ENCODE measurements around the gene BCAP31.

The BCAP31 gene

DNA sequence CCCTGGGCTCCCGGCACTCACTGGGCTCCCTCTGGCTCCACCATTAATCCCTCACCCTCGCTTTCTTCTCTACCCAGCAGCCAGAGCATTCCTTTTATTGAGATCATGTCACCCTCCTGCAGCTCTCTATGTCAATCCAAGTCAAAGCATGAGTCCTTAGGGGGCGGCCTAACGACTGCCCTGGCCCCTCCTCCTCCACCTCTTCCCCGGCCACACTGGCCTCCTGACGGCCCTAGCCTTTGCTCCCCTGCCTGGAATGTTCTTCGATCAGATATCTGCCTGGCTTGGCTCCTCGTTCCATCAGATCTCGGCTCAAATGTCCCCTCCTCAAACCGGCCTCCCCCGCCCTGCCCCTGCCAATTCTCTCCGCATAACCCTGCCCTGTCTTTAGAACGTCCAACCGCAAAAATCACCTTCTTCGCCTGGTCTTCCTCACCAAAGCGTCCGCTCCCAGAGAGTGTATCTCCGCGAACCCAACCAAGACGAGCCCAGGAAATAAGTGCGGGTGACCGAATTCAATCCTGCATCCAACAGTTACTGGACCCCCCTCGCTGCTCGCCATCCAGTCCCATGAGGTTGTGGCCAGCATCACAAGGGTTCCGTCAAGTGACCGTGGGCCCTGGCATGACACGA lies 49.9 kb downstream of the BCAP31 start:
- no peak for DNase-seq (ENCODE audit: low read depth in 2 of 2)

DNA sequence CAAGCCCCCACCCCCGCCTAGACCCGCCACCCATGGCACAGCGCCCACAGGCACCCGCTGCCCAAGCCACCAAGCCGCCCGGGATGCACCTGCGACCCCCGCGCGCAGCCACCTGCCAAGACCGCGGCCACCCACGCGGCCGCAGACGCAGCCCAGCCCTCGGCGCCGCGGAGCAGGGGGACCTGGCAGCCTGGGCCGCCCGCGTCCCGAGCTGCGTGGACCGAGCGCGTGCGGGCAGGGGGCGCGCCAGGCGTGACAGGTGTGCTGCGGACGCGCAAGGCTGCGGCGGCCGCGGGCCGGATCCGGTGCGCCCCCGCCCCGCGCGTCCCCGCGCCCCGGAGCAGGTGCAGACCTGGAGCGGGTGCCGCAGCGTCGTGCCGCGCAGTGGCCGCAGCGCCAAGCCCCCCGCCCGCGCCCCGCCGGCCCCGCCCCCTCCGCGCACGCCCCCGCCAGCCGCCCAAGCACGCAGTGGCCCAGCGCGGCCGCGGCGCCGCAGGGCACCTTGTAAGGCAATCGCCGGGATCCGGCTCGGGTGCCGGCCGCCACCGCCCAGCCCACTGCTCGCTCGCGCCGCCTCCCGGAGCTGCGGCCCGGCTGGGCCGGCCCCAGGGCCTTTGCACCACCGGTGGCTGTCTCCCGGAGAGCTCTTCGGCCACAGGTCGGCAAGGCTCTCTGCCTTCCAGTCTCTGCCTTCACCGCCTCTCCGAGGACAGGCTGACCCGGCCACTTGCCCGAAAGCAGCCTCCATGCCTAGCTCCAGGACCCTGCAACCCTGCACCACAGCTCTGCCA lies 50.6 kb downstream of the BCAP31 start, which contains the start of gene PNCK:
PNCK (minus strand) TSS at position 386 of the 791 bp plus-strand sequence. CDS start 737 bp downstream, outside the sequence.
- DNase-seq (ENCODE audit: low read depth in 2 of 2) = no peak

DNA sequence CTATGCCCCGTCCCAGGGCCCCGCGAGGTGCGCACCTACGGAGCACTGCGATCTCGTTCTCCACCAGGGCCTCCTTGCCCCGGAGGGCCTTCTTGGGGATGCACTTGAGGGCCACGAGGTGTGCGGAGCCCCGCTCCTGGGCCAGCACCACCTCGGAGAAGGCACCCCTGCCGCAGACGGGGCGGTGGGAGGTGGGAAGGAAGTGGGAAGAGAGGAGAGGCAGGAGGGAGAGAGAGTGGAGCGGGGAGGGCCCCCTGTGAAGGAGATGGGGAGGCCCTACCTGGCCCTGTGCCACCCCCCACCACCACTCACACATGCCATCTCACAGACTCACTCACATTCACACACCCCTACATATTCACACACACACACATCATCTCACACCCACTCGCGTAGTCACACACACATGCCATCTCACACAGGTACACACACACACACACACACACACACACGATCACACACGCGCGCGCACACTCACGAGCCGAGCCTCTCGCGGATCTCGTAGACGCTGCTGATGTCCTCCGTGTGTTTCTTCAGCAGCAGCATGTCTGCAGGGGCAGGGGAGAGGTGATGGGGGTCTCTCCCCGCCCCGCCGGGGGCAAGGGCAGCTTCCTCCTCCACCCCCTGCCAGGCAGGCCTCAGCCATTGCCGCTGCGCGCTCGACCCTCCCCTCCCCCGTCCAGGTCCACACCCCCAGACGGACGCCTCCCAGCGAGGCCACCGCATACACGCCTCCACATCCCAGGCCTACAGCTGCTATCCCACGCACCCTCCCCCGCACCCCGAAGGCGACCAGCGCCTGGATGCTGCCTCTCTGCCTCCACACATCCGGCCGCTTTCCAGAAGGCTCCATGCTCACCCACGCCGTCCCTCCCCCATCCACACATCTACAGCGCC lies 51.4 kb downstream of the BCAP31 start:
- DNase-seq (ENCODE audit: low read depth in 2 of 2) = no peak

DNA sequence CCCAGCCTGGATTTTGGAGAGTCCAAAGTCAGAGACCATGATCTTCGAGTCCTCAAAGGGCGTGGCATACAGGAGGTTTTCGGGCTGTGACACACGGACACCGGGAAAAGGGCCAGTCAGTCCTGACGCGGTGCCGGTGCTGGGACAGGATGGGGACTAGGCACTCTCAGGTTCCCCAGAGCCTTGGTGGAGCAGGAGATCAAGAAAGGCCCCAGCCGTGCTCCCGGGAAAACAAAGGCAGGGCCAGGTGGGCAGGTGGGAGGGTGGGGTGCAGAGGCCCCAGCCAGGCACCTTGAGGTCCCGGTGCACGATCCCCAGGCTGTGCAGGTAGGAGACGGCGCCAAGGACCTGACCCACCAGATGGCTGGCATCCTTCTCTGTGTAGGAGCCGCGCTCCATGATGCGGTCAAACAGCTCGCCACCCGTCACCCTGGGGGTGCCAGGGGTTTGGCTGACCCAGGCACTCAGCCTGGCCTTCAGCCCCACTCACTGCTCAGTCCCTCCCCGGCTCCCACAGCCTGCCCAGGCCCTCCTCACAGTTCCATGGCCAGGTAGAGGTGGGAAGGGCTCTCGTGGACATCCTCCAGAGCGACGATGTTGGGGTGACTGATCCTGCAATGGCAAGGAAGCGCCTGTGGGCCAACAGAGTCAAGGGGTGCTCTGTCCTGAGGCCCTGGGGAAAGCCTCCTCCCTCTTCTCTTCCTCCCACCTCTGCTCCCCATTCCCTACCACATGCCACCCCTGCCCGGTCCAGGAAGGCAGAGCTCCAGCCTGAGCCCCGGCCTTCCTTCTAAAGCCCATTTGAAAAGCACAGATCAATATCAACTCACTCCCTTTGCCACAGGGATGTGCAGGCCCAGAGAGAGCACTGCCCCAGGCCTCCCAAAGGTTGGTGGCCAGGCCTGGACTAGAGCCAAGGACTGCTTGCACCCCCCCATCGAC lies 52.3 kb downstream of the BCAP31 start:
- no peak for DNase-seq (ENCODE audit: low read depth in 2 of 2)

DNA sequence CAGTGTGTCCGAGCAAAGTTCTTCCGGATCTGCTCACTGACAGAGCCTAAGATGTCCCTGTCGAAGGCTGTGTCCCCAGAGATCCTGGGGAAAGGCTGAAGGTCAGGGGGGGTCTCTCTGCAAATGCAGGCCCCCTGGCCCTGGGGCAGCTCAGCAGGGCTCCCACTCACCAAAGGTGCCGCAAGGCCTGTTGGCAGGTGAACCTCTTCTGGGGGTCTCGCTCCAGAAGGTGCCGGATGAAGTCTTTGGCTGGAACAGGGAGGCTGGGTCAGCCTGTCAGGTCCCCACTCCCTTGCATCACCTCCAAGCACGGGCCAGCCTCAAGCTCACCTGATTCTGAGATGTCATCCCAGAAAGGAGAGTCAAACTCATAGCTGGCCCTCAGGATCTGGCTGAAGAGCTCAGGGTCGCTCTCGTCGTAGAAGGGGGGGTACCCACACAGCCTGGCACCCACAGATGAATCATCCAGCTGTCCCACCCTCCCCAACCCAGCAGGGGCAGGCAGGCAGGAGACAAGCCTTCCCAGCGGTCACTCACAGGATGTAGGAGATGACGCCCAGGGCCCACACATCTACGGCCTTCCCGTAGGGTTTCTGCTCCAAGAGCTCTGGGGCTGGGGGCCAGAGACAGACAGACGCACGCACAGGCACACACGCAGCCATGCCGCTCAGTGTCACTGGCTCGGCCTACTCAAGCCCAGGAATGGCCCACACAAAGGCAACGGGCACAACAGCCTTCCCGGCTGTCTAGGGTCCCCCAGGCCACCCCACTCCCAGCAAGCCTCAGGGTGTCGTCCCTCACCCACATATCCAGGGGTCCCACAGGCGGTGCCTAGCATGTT lies 53.2 kb downstream of the BCAP31 start:
- DNase-seq (ENCODE audit: low read depth in 2 of 2) = no peak

DNA sequence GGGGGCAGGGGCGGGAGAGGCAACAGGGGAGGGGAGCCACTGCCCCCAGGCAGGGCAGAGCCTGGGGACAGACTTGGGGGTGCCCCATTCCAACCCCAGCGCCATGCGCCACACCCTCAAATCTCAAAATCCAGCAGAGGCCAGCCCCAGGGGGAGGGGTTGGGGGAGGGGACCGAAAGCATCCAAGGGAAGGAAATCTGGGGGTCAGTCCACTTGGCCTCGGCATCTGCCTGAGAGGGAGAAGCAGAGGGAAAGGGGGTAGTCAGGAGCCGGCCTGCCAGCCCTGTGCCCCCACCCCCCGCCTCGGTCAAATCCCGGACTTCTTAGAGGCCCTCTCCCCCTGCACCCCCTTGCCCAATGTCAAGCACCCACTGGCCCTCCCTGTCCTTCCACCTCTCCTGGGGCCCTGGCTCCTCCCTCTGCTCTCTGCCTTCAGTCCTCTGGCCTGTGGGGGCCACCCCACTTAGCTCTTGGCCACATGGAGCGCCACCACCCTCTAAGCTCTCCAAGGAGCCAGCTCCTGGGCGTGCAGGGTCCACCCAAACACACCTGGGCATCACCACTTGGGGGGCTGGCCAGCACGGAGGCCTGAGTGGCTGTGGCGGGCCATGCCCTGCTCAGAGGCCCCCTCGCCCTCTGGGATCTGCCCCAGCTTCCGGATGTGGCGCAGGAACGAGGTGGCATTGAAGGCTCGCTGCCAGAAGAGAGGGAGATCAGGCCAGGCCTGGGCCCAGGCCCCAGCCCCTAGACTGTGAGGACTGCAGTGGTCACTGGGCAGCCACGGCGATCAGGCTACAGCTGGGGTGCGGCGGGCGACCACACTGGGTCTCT lies 54.1 kb downstream of the BCAP31 start:
- DNase-seq (ENCODE audit: low read depth in 2 of 2) = no peak

DNA sequence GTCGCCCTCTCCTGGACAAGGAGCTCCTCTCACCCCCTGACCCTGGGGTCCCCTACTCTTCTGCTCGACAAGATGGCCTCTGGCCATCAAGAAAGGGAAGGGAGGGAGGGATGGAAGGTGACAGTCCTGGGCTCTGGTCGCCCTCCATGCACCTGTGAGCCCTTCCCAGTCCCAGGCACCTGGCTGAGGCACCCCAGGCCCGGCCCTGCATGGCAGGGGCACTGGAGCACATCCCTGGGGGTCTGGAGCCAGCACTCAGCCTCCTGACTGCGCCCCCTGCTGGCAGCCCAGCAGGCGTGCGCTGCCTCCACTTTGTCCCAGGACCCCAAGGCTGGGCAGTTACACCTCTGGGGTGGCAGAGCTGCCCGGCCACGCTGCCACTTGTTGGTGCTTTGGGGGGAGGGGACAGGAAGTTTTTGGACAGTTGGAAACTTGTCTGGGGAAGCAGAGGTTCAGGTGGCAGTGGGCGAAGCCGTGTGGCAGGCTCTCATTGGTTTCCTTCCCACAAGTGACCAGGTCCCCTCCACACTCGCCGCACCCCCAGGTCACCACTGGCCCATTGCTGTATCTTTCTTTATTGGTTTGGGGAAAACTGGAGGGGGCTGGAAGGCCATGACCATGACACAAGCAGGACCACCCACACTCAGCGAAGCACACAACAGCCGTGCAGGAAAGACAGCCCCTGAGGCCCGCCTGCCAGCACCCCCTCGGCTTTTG lies 54.9 kb downstream of the BCAP31 start:
- DNase-seq (ENCODE audit: low read depth in 2 of 2) = peak in 1 of 2 donors; percentile 30

DNA sequence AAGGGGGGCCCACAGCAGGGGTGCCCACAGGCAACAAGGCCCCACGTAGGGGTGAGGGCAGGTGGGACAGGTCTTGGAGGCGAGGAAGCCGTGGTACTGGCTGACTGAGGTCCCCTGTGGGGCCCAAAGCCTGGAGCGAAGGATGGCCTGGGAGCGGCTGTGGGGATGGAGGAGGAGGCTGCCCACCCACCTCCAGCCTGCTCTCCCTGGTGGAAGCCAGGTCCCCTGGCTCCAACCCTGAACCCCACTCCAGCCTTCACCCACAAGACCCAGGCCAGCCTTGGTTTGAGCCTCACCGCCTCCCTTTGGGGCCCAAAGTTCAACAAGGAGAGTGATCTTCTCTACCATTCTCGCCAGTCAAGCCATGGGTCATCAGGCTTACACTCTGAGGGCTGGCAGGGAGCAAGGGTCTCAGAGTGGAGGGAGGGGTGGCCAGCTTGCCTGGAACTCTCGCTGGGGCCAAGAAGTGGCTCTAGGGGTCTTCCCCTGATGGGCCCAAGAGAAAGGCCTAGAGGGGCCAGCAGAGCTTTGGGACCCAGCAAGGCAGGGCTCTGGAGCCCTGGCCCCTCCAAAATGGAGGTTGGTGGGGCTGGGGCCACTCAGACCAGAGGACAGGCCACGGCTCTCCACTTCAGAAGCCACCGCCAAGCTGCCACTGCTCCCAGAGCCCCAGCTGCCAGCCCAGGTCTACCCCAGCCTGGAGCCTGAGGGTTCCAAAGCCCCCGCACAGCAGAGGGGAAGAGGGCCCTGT lies 55.6 kb downstream of the BCAP31 start:
- no peak for DNase-seq (ENCODE audit: low read depth in 2 of 2)

DNA sequence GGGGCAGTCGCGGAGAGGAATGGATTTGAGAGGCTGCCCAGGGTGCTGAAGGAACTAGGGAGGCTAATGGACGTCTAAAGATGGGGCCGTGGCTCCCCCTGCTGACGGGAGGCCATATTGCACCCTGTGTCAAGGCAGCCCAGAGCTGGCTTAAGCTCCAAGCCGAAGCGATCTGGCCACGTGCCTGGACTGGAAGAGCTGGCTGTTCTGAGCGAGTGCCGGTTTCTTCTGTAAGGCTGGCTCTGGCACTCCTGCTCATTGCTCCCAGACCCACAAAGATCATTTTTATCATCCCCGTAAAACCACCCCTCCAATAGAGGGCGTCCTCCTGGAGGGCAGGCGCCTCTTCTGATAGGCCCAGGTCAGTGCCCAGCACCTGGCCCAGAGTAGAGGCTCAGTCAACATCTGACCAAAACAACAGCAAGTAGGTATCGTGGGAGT lies 56.2 kb downstream of the BCAP31 start:
- DNase-seq (ENCODE audit: low read depth in 2 of 2) = peak; percentile 59 to 74

DNA sequence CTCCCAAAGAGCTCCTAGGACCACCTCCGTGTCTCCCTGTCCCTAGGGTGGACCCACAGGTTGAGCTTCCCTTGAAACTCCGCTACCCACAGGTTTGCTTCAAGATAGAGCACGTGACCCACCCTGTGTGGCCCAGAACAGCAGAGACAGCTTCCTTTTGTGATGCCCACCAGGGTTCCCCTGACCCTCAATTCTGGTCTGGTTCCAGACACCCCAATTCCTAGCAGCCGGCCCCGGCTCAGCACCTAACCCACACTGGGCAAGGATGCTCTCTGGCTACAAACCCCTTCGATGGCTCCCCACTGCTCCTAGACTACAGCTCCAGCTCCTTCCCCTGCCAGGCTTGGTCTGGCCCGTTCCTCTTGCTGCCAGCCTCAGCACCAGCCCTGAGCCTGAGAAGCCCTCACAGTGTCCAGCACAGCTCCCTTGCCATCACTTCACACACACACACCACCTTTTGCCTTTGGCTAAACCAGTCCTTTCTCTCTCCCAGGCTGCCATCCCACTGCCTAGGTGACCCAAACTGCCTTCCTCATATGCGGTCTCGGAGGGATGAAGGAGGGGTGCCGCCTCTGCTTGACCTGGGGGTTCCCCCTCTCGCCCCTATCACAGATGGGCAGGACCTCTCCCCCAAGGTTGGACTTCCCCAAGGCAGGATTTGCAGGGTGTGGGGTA lies 56.8 kb downstream of the BCAP31 start:
- DNase-seq (ENCODE audit: low read depth in 2 of 2) = no peak

DNA sequence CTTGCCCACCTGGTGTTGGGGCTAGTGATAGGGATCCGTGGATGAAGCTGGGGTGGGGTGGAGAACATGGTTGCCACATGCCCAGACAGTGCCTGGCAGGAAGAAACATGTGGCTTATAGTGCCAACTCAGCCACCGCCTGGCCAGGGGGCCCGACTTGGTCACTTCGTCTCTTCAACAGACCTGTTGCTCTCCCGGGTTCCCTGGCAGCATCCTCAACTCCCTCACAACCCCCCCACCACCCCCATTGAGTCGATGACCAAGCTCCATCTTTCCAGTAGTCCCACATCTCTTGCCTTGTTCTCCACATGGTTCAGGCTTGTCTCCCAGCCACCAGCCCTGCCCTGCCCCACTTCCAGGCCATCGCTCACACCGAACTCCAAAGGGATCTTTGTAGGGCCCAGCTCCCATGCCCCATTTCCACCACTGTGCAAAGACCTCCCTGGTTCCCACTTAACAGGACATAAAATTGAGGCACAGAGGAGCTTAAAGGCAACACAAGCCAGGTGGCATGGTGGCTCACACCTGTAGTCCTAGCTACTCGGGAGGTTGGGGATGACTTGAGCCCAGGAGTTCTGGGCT lies 58.4 kb downstream of the BCAP31 start:
- DNase-seq (ENCODE audit: low read depth in 2 of 2) = no peak

DNA sequence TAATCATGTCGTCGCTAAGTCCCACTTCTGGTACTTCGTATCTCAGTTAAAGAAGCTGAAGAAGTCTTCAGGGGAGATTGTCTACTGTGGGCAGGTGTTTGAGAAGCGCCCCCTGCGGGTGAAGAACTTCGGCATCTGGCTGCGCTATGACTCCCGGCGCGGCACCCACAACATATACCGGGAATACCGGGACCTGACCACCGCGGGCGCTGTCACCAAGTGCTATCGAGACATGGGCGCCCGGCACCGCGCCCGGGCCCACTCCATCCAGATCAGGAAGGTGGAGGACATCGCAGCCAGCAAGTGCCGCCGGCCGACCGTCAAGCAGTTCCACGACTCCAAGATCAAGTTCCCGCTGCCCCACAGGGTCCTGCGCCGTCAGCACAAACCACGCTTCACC lies 61.9 kb downstream of the BCAP31 start:
- peak in 1 of 2 donors; percentile 33 for DNase-seq (ENCODE audit: low read depth in 2 of 2)

DNA sequence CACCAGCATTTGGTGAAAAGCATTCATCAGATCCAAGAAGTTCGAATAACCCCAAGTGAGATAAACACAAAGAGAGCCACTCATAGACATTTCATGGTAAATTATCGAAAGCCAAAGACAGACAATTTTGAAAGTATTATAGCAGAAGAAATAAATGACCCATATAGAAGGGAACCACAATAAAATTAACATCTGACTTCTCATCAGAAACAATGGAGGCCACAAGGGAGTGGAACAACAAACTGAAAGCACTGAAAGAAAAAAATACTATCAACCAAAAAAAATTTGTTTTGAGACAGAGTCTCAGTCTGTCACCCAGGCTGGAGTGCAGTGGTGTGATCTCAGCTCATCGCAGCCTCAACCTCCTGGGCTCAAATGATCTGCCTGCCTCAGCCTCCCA lies 64.9 kb downstream of the BCAP31 start:
- DNase-seq (ENCODE audit: low read depth in 2 of 2) = no peak

DNA sequence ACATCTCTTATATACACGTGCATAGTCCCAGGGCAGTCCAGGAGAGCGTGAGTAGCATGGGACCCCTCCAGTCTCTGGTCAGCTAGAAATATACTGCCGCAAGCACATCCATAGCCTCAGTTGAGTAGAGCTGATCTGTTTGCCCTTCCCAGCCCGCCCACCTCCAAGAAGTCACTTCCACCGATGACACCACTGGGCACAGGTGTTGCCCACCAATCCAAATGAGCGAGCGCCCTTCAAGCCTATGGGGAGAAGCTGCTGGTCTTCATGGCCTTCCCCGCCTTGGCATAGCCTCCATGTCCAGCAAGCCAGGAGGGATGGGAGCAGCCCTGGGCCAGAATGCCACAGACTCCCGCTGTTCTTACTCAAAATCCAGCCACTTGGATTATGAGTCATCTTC lies 67.0 kb downstream of the BCAP31 start:
- DNase-seq (ENCODE audit: low read depth in 2 of 2) = no peak

DNA sequence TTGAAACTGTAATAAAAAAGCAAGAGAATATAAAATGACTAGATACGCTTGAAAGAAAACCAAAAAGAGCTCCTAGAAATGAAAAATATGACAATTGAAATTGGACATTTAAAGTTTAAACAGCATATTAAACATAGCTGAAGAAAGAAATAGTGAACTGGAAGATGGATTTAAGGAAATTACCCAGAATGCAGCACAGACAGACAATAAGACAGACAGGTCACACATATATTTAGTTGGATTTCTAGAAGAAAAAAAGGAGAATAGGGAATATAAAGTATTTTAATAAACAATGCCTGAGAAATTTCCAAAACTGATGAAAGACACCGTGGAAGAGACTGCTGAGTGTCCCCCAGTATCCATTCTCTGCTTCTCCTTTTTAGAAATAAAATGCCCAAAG lies 70.6 kb downstream of the BCAP31 start:
- no peak for DNase-seq (ENCODE audit: low read depth in 2 of 2)

DNA sequence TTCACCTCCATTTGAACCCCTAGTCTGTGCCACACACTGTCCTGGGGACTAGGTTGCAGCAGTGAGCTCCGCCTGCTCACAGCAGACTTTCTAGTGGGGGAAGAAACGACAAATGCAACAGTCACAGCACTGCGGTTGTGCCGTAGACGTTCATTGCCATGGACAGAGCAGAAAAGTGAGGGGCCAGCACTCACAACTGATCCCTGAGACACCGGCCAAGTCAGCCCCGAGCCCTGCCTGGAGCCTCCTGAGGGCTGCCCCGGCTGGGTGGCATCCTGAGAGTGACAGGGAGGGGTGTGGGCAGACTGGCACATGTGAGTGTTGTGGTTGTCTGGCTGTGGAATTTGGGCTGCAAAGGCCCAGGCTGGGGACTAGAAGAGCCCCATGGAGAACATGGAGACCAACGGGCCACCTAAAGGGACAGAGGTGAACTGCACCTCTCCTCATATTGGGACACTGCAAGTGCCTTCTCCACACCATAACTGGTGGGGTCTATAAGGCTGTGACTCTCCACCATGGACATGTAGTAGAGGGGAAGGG lies 72.6 kb downstream of the BCAP31 start:
- DNase-seq (ENCODE audit: low read depth in 2 of 2) = no peak

DNA sequence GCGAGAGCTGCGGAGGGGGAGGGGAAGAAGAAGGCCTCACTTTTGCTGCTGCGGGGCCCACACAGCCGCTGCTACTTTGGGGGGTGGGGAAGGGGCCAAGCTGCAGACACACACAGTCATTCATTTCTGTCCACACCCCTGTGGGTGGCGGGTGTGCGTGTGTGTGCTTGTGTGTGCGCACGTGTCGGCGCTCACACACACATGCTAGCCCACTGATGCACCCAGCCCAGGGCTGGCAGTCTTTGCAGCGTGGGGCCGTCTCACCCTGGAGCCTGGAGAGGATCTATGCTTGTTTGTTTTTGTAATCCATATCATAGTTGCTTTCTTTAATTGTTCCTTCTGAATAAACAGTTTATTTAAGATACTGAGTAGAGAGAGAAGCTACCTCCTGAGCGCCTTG lies 73.2 kb downstream of the BCAP31 start:
- no peak for DNase-seq (ENCODE audit: low read depth in 2 of 2)

Data from stimulated activated CD4-positive, alpha-beta T cell treated with anti-CD3 and anti-CD28 coated beads, Interleukin-15, amount 100 ng/mL, for 48 hours (primary cell).